Measurements from ENCODE around the gene ST3GAL4. TPM values are rescaled to one million over a fixed set of nuclear protein-coding genes. Genes with fewer than 3 reads are reported as not detected.

ST3GAL4 gene
- total and polyA plus RNA-seq, 2 of the 8 experiments (the other 6 are each of a cell fraction or from before 2014, with no cell fraction given): 15.6 to 20.0 TPM

- Histone ChIP-seq H3K27me3 (replicated peaks in 1 of 4; ENCODE audit: control insufficient read depth in 3 of 4, extremely low read depth in 1 of 4, insufficient read depth in 3 of 4, low read length in 3 of 4) (no peaks in the 10 kb centered on the region), H3K4me3 (ENCODE audit: extremely low read depth in 1 of 4, insufficient read depth in 2 of 4, low read depth in 3 of 4, low read length in 4 of 4) (no peak overlapping the region), H3K79me1 (ENCODE audit: low read depth, low read length) (no peaks in the 10 kb centered on the region; the same call in 1 of the 2 replicates), H3K18ac (ENCODE audit: extremely low read depth, low read length) (no peak overlapping the region), H2AFZ (ENCODE audit: low read length) (no peak overlapping the region), H2BK120ac (replicated peaks; ENCODE audit: low read depth, low read length) (no peak overlapping the region), H4K91ac (replicated peaks; ENCODE audit: insufficient read length, low read length) (no peak overlapping the region), H3K4ac (replicated peaks; ENCODE audit: insufficient read length, low read depth, low read length) (no peak overlapping the region), H3K23me2 (ENCODE audit: low read depth, low read length) (no peaks in the 10 kb centered on the region), H4K5ac (ENCODE audit: insufficient read length, low read depth, low read length) (no peak overlapping the region), H4K8ac (ENCODE audit: extremely low read depth, insufficient read depth, low read length) (no peak overlapping the region), H3K27ac (ENCODE audit: low read depth, low read length) (no peak overlapping the region), H3K56ac (replicated peaks; ENCODE audit: insufficient read length, low read depth, low read length) (no peak overlapping the region), H3K36me3 (ENCODE audit: control insufficient read depth in 2 of 4, insufficient read depth in 4 of 4, low read length in 3 of 4) (peaks cover 0 to 15% (median 3%) of the 10 kb centered on the region in 4 experiments; a peak in 3 of 8 replicates), H3K9ac (replicated peaks in 1 of 4; ENCODE audit: extremely low read depth in 1 of 4, low read depth in 3 of 4, low read length in 3 of 4) (no peak overlapping the region), H3K23ac (ENCODE audit: insufficient read length) (no peak overlapping the region), H2BK15ac (ENCODE audit: low read length) (no peak overlapping the region), H3K79me2 (ENCODE audit: control insufficient read depth in 1 of 2, insufficient read depth in 2 of 2, low read length in 2 of 2) (no peaks in the 10 kb centered on the region), H2BK12ac (ENCODE audit: low read depth, low read length) (no peak overlapping the region), H3K4me1 (replicated peaks in 1 of 4; ENCODE audit: control insufficient read depth in 3 of 4, insufficient read depth in 4 of 4, low read length in 3 of 4) (peaks cover 0 to 8% (median 3%) of the 10 kb centered on the region in 4 experiments; a peak in 2 of 7 replicates), H3K9me3 (ENCODE audit: insufficient read depth in 2 of 2, low read depth in 1 of 2, low read length in 1 of 2) (no peaks in the 10 kb centered on the region), H4K20me1 (replicated peaks in 1 of 2; ENCODE audit: control insufficient read depth in 1 of 2, insufficient read depth in 2 of 2, low read length in 2 of 2) (no peaks in the 10 kb centered on the region), H2BK5ac (ENCODE audit: low read depth, low read length) (no peak overlapping the region), H3K4me2 (ENCODE audit: insufficient read depth in 1 of 2, low read depth in 2 of 2, low read length in 2 of 2) (no peak overlapping the region), H2AK5ac (ENCODE audit: low read depth, low read length) (no peak overlapping the region), H3K14ac (ENCODE audit: insufficient read length) (no peak overlapping the region), H2BK20ac (ENCODE audit: low read length) (no peak overlapping the region)
- TF ChIP-seq POU5F1 (IDR thresholded peaks at IDR 0.05; ENCODE audit: low read depth, low read length): no peak
- POLR2A ChIA-PET (ENCODE audit: partially characterized antibody): interaction anchor here (1.5 to 2.1 kb wide), 2 partner anchors 12 to 15 kb away, joined by 3 to 5 read pairs; no protein-coding TSS in a partner anchor
- FAIRE-seq (no peak), DNase-seq (ENCODE audit: low read depth in 1 of 2, low spot score in 2 of 2) (no peak)
- CTCF ChIA-PET (ENCODE audit: partially characterized antibody): interaction anchor here (2.4 kb wide), 1 partner anchor 20 kb away, joined by 10 read pairs; no protein-coding TSS in a partner anchor
- WGBS, 2 experiments (ENCODE audit: extremely low coverage in 1 of 2, insufficient coverage in 1 of 2, insufficient read length in 1 of 2, insufficient replicate concordance in 2 of 2, low coverage in 1 of 2, low lambda C conversion rate in 2 of 2, missing lambda C conversion rate in 1 of 2): 87% methylated on average over 7 of the region's 7 CpGs; no CpG with 5 or more reads in 1 of the 2 experiments
These were observed 17.0 kb upstream of the ST3GAL4 start for GRCh38 chr11:126338346-126339055.
